Retinal pigment epithelial cell (primary cell): Measurements from ENCODE around the gene USP28.

Experiments used
- DNase-seq: peaks from one replicate; pipeline ENCODE4 v3.0.0-alpha.2; 2010; ENCODE audit warnings: low read depth
- H3K4me3 ChIP-seq: 2 replicates; pipeline ENCODE4 v1.5.1; 2011; ENCODE audit warnings: mild to moderate bottlenecking, low read length, control low read depth, moderate library complexity
- TF ChIP-seq, protein P1 (sequence below): conservative IDR thresholded peaks from 2 replicates; pipeline ENCODE4 v1.5.1; 2011; ENCODE audit warnings: low read depth, low read length, control low read depth, inconsistent platforms

The USP28 gene

DNA sequence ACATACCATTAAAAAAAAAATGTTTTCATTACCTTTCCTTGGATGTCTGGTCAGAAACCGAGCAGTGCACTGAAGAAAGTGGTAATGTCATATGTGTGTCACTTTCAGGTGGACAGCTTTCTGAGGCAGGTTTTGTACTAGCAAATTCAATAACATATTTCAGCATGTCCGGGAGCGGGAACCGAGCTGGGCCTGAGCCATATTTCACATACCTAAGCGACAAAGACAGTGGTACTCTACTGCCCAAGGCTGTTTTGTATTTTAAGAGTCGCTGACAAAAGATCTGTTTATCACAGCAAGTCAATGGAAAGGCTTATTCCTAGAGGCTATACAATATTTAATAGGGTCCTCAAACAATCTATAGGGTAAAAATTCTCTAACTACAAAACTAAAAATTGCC lies 57.7 kb downstream of the USP28 start:
- no peak for DNase-seq
- no peak overlapping the region for H3K4me3 ChIP-seq
- TF ChIP-seq, protein P1, sequence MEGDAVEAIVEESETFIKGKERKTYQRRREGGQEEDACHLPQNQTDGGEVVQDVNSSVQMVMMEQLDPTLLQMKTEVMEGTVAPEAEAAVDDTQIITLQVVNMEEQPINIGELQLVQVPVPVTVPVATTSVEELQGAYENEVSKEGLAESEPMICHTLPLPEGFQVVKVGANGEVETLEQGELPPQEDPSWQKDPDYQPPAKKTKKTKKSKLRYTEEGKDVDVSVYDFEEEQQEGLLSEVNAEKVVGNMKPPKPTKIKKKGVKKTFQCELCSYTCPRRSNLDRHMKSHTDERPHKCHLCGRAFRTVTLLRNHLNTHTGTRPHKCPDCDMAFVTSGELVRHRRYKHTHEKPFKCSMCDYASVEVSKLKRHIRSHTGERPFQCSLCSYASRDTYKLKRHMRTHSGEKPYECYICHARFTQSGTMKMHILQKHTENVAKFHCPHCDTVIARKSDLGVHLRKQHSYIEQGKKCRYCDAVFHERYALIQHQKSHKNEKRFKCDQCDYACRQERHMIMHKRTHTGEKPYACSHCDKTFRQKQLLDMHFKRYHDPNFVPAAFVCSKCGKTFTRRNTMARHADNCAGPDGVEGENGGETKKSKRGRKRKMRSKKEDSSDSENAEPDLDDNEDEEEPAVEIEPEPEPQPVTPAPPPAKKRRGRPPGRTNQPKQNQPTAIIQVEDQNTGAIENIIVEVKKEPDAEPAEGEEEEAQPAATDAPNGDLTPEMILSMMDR, result no peak

DNA sequence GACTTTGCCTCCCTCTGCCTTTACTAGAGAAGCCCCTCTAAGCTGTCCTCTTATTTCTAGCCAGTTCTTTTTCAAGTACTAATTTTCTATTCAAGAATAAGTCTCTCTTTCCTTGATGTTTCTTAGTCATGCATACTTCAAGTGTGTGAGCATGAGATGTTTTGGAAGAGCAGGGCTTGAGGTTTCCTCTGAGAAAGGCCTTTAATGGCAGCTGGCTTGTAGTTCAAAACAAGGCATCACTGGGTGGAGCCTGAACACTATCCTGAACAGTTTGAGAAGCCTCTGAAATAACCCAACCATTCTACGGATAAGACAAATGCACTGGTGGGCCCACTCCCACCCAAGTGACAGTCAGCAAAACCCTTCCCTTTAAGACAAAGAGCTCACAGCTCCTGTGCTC lies 58.2 kb downstream of the USP28 start:
- TF ChIP-seq, protein P1, result no peak
- no peak overlapping the region for H3K4me3 ChIP-seq
- DNase-seq, result no peak

DNA sequence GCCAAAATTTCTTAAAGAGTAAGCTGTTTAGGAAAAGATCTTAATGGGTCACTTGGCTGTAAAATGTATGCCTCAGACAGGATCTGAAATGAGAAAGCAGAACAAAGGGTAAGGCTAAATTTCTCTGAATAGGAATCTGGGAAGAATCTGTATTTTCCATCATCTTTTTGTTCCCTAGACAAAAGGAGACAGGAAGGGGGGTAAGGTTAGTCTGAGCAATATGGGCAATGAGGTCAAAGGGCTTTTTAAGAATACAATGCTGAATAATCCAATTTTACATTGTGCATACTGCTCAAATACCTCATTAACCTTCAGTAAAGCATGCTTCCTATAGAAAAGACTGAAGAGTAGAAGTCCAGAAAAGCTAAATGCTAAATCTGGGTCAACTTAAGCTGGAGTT lies 61.2 kb downstream of the USP28 start:
- no peak overlapping the region for H3K4me3 ChIP-seq
- DNase-seq, result no peak
- TF ChIP-seq, protein P1, result no peak

DNA sequence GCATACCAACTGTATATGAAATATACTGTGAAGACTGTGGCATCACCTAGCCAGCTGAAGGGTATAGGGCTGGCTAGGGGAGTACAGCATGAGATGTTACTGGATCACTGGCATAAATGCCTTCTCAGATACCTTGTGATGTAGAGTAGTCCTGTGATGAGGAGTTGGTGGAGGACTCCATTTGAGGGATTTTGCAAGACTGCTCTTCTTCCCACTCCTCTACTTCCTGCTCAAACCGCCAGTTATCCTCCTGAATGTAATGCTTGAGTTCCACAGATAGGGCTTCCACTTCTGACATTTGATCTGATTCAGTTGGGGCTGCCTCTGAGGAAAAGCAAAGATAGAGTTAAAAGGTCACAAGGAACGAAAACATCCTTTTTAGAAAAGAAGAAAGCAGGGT lies 66.4 kb downstream of the USP28 start:
- H3K4me3 ChIP-seq, result no peak overlapping the region
- no peak for DNase-seq
- TF ChIP-seq, protein P1, result no peak

DNA sequence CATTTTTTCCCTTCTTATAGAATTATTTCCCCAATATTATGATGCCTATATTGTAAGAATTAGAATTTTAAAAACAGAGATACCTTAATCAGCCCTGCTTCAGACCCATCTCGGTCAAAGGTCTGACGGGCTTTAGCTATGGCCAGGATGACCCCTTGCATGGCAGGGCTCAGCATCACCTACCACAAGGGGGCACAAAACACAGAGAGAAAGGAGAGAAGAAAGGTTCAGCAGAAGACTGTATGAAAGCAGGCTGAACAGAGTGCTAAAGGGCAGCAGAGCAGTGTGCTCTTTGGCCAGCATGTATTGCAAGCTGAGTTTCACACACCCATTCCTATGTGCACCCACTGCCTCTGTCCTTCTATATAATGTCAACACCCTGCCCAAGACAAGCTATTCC lies 69.0 kb downstream of the USP28 start:
- no peak overlapping the region for H3K4me3 ChIP-seq
- no peak for DNase-seq
- TF ChIP-seq, protein P1, result peak; percentile 62

DNA sequence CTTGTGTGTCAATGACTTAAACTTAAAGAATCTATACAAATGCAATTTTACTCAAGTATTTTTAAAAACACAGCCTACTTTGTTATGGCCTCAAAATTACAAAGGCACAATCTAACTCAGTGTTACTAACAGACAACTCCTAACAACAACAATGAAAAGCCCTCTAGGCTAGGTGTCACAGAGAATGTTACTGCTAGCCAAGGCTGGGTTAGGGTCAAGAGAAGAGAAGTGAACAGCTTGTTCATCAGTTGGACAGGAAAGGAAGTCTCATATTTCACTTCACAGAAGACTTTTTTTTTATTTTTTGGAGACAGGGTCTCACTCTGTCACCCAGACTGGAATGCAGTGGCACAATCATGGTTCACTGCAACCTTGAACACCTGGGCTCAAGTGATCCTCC lies 69.7 kb downstream of the USP28 start:
- H3K4me3 ChIP-seq, result no peak overlapping the region
- TF ChIP-seq, protein P1, result no peak
- DNase-seq, result no peak

DNA sequence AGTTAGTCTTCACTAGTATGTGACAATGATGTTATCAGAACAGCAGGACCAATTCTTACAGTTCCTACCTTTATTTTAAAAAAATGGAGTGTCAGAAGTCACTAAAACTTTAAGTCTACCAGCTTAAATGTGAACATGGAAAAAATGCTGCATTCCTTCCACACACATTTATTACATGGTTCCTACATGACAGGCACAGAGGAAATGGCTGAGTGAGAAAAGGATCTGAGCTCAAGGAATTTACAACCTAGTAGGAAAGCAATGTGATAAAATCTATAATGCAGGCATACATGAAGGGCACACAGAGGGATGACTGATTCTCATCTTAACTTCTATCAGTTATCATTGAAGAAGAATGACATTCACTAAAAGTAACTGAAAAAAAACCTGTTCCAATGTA lies 72.8 kb downstream of the USP28 start:
- no peak overlapping the region for H3K4me3 ChIP-seq
- no peak for DNase-seq
- TF ChIP-seq, protein P1, result no peak
